ENCODE results near the gene SIRPB1.

DNA sequence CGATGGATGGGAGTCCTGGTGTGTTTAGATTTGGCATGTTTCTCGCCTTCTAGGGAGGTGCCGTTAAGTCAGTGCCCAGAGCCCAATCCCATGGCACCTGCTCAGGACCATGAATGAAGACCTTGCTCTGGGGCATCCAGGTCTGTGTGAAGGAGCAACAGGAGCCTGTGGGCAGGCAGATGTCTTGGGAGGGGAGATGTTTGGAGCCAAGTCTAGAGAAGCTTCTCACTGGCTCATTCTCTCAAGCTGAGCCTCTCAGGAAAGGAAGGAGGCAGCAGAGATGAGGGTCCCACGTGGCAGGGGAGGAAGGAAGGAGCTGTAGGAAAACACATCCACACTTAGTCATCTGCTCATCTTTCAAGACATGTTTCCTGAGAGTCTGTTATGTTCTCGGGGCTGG is 9.5 kb upstream of the SIRPB1 start:
- TF ChIP-seq, protein P1, sequence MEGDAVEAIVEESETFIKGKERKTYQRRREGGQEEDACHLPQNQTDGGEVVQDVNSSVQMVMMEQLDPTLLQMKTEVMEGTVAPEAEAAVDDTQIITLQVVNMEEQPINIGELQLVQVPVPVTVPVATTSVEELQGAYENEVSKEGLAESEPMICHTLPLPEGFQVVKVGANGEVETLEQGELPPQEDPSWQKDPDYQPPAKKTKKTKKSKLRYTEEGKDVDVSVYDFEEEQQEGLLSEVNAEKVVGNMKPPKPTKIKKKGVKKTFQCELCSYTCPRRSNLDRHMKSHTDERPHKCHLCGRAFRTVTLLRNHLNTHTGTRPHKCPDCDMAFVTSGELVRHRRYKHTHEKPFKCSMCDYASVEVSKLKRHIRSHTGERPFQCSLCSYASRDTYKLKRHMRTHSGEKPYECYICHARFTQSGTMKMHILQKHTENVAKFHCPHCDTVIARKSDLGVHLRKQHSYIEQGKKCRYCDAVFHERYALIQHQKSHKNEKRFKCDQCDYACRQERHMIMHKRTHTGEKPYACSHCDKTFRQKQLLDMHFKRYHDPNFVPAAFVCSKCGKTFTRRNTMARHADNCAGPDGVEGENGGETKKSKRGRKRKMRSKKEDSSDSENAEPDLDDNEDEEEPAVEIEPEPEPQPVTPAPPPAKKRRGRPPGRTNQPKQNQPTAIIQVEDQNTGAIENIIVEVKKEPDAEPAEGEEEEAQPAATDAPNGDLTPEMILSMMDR (IDR thresholded peaks at IDR 0.05): no peak
- no peak for TF ChIP-seq POLR2A (IDR thresholded peaks at IDR 0.05)
- no peak for TF ChIP-seq POLR2AphosphoS5 (IDR thresholded peaks at IDR 0.05)
- TF ChIP-seq EP300 (IDR thresholded peaks at IDR 0.05): no peak

Measured in sigmoid colon (tissue), 4 donors.